Measurements from ENCODE around the gene PDILT.

DNA sequence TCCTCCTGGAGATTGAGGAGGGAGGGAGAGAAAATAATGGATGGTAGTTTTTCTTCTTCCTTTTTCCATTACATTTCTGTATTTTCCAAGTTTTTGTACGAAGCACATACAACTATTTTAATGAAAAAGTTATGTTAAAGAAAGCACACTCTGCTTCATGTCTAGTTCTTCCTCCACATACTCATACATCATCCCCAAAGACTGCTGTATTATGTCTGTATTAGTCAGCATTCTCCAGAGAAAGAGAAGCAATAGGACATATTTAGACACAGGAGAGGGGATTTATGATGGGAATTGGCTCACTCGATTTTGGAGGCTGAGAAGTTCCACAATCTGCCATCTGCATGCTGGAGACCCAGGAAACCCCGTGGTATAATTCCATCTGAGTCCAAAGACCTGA lies 36.7 kb upstream of the PDILT start:
- no peak for TF ChIP-seq SP1 (CRISPR knock-in tag; conservative IDR thresholded peaks at IDR 0.05)
- TF ChIP-seq, protein P1, sequence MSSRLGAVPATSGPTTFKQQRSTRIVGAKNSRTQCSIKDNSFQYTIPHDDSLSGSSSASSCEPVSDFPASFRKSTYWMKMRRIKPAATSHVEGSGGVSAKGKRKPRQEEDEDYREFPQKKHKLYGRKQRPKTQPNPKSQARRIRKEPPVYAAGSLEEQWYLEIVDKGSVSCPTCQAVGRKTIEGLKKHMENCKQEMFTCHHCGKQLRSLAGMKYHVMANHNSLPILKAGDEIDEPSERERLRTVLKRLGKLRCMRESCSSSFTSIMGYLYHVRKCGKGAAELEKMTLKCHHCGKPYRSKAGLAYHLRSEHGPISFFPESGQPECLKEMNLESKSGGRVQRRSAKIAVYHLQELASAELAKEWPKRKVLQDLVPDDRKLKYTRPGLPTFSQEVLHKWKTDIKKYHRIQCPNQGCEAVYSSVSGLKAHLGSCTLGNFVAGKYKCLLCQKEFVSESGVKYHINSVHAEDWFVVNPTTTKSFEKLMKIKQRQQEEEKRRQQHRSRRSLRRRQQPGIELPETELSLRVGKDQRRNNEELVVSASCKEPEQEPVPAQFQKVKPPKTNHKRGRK (CRISPR knock-in tag; IDR thresholded peaks at IDR 0.05; ENCODE audit: borderline replicate concordance), result no peak
- TF ChIP-seq, protein P2, sequence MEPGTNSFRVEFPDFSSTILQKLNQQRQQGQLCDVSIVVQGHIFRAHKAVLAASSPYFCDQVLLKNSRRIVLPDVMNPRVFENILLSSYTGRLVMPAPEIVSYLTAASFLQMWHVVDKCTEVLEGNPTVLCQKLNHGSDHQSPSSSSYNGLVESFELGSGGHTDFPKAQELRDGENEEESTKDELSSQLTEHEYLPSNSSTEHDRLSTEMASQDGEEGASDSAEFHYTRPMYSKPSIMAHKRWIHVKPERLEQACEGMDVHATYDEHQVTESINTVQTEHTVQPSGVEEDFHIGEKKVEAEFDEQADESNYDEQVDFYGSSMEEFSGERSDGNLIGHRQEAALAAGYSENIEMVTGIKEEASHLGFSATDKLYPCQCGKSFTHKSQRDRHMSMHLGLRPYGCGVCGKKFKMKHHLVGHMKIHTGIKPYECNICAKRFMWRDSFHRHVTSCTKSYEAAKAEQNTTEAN (CRISPR knock-in tag; IDR thresholded peaks at IDR 0.05), result no peak
- TF ChIP-seq, protein P3, sequence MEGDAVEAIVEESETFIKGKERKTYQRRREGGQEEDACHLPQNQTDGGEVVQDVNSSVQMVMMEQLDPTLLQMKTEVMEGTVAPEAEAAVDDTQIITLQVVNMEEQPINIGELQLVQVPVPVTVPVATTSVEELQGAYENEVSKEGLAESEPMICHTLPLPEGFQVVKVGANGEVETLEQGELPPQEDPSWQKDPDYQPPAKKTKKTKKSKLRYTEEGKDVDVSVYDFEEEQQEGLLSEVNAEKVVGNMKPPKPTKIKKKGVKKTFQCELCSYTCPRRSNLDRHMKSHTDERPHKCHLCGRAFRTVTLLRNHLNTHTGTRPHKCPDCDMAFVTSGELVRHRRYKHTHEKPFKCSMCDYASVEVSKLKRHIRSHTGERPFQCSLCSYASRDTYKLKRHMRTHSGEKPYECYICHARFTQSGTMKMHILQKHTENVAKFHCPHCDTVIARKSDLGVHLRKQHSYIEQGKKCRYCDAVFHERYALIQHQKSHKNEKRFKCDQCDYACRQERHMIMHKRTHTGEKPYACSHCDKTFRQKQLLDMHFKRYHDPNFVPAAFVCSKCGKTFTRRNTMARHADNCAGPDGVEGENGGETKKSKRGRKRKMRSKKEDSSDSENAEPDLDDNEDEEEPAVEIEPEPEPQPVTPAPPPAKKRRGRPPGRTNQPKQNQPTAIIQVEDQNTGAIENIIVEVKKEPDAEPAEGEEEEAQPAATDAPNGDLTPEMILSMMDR (IDR thresholded peaks at IDR 0.05), result no peak
- TF ChIP-seq, protein P4, sequence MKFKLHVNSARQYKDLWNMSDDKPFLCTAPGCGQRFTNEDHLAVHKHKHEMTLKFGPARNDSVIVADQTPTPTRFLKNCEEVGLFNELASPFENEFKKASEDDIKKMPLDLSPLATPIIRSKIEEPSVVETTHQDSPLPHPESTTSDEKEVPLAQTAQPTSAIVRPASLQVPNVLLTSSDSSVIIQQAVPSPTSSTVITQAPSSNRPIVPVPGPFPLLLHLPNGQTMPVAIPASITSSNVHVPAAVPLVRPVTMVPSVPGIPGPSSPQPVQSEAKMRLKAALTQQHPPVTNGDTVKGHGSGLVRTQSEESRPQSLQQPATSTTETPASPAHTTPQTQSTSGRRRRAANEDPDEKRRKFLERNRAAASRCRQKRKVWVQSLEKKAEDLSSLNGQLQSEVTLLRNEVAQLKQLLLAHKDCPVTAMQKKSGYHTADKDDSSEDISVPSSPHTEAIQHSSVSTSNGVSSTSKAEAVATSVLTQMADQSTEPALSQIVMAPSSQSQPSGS (CRISPR knock-in tag; IDR thresholded peaks at IDR 0.05; ENCODE audit: borderline replicate concordance, low read depth), result no peak
